Measurements from ENCODE around the gene HLA-DRB5.
"Not testable (repeated sequence)": the region's sequence is repeated elsewhere in the genome, so short reads cannot be mapped to it uniquely, and the experiment has no call there.

HLA-DRB5 gene

DNA sequence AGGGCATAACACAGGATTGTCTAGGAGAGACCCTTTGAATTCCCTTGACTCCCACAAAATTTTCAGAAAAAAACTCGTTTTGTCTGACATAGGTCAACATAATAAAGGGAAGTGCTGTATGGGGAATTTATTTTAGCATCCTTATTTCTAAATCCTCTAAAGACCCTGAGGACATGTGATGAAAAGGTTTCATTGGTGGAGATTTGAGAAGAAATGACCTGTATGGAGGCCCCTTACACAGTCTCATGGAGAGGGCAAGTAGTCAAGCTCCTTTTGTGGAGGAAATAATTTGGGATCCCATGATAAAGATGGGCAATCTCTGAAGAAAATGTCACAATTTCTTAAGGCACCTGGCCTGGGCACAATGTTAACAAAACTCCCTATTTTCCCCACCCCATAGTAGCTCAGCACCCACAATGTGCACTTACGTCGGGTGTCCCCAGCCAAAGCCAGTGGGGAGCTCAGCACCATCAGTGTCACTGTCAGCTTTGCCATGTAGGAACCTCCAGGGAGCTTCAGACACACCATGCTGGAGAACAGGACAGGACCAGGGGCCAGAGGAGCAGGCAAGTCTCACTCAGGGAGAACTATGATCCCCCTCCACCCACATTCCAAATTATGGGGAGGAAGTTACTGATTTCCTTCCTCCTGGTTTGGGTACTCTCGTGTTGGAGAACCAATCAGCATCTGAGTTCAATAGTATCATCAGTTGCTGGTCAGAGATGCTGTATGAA is at the start of gene HLA-DRB5:
HLA-DRB5 (minus strand) TSS at position 591 of the 734 bp plus-strand sequence; CDS start at position 528, 63 bp downstream.
- DNase-seq (ENCODE audit: low read depth in 2 of 2): no peak

- no peak for DNase-seq (ENCODE audit: low read depth in 2 of 2)
These were observed 48.9 kb upstream of the HLA-DRB5 start for GRCh38 chr6:32578962-32579361.

DNA sequence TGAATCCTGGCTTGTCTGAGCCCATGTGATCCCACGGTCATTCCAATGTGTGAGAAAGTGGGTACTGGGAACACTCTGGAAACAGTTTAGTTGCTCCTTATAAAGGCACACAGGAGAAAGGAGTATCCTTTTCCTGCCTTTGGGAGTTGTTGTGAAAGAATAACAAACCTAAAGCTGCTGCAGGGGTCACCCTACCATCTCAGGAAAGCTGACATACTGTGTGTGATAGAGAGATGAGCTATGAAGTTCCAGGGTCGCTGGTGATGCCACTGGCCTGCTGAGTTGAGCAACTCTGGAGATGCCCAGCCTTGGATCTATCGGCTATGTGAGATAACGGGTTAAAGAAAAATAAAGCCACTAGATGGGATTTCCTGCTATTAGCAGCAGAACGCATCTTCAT is 47.4 kb upstream of the HLA-DRB5 start:
- DNase-seq (ENCODE audit: low read depth in 2 of 2): not testable (repeated sequence)

DNA sequence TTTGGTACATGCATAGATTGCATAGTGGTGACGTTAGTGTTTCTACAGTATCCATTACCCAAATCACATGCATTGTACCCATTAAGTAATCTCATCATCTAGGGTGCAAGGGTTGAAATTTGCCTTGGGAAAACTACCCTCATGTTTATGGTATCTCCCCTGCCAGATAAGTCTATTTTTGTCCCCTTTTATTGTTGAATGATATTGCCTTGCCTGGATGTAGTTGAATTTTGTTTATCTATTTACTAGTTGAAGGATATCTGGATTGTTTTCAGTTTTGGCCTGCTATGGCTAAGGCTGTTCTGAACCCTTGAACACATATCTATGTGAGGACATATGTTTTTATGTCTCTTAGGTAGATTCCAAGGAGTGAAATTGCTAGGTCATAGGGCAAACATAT is 46.2 kb upstream of the HLA-DRB5 start:
- DNase-seq (ENCODE audit: low read depth in 2 of 2): no peak

GRCh38 chr6:32570363-32570905 is 40.3 kb upstream of the HLA-DRB5 start:
- no peak for DNase-seq (ENCODE audit: low read depth in 2 of 2)

GRCh38 chr6:32568561-32568960 is 38.5 kb upstream of the HLA-DRB5 start:
- no peak for DNase-seq (ENCODE audit: low read depth in 2 of 2)

GRCh38 chr6:32566957-32567356 is 36.9 kb upstream of the HLA-DRB5 start:
- no peak for DNase-seq (ENCODE audit: low read depth in 2 of 2)

- DNase-seq (ENCODE audit: low read depth in 2 of 2): no peak
These were observed 35.4 kb upstream of the HLA-DRB5 start for GRCh38 chr6:32565511-32565910.

DNA sequence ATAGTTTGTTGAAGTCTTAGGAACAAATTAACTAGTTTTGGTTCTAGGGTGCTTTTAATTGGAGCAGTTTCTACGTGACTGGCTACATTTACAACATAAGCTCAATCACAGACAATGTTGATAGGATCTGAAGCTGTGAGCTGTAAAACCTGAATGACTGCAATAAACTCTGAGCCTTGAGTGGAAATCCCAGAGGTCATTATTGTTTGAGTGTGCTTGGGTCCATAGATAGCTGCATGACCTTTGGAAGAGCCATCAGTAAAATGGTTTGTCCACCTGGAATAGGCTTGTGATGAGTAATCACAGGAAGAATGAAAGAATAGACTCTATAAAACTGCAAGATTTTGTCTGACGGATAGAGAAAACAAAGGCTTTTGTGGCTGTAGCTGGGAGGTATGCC is 32.9 kb upstream of the HLA-DRB5 start:
- DNase-seq (ENCODE audit: low read depth in 2 of 2): no peak

DNA sequence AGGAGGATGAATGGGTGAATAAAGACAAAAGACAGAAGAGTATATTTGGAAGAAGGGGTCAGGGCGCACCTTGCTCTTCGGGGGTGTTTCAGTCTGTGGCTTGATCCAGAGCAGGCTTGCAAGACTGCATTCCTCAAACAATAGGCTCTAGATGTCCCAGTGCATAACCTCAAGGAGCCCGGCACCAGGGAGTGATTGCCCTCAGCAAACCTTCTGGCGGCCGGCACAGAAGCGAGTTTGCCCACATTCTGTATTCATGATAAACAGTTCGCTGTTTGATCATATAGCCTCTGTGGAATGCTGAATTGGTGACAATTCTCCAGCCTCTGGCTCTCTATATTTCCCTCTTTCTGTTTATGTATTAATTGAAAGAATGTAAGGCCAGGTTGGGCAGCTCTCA is 29.7 kb upstream of the HLA-DRB5 start:
- DNase-seq (ENCODE audit: low read depth in 2 of 2): no peak

DNA sequence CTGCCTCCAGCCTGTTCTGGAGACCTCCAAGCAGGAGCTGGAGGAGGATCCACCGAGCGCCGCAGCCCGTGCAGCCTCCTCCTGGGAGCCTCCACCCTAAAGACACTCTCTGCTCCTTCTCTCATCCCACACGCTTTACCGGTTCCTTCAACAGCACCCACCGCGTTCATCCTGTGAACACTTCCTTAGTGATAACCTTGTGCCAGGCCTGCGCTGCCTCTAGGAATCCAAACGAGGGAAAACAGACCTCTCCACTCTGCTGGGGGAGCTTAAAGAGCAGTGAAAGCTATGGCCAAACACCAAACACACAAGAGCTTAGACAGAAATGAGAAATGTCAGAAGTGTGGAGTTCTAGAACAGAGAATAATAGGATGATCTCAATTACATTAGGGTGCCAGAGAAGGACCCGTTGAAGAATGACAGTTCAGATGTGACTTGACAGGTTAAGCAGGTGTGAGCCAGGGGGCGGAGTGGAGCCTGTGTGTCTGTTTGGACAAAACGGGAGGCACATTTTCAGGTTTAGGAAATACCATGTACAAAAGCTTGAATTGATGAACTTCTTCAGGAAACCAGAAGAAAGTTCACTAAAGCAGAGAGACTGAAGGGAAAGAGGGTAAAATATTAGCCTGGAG is 28.5 kb upstream of the HLA-DRB5 start:
- no peak for DNase-seq (ENCODE audit: low read depth in 2 of 2)

GRCh38 chr6:32554116-32554965 is 24.3 kb upstream of the HLA-DRB5 start:
- no peak for DNase-seq (ENCODE audit: low read depth in 2 of 2)

GRCh38 chr6:32553037-32553742 is 23.1 kb upstream of the HLA-DRB5 start:
- no peak for DNase-seq (ENCODE audit: low read depth in 2 of 2)

DNA sequence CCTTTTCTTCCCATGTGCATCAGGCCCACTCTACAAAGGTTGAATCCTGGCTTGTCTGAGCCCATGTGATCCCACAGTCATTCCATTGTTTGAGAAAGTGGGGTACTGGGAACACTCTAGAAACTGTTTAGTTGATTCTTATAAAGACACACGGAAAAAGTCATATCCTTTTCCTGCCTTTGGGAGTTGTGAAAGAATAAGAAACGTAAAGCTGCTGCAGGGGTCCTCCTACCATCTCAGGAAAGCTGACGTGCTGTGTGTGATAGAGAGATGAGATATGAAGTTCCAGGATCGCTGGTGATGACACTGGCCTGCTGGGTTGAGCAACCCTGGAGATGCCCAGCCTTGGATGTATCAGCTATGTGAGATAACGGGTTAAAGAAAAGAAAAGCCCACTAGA is 21.3 kb upstream of the HLA-DRB5 start:
- no peak for DNase-seq (ENCODE audit: low read depth in 2 of 2)

DNA sequence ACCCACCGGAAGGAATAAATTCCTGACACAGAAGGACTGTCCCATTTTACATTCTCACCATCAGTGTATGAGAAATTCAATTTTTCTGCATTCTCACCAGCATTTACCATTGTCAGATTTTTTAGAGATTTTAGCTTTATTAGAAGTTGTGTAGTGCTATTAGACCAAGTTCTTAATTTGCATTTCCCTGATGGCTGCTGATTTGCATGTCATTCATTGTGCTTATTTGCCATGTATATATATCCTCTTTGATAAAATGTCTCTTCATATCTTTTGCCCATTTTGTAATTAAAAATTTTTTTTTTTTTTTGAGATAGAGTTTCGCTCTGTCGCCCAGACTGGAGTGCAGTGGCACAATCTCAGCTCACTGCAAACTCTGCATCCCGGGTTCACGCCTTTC is 9.8 kb upstream of the HLA-DRB5 start:
- no peak for DNase-seq (ENCODE audit: low read depth in 2 of 2)

GRCh38 chr6:32530431-32530793 is 325 bp upstream of the HLA-DRB5 start:
- DNase-seq (ENCODE audit: low read depth in 2 of 2): not testable (repeated sequence)

GRCh38 chr6:32522302-32523047 is 7.6 kb downstream of the HLA-DRB5 start:
- no peak for DNase-seq (ENCODE audit: low read depth in 2 of 2)

DNA sequence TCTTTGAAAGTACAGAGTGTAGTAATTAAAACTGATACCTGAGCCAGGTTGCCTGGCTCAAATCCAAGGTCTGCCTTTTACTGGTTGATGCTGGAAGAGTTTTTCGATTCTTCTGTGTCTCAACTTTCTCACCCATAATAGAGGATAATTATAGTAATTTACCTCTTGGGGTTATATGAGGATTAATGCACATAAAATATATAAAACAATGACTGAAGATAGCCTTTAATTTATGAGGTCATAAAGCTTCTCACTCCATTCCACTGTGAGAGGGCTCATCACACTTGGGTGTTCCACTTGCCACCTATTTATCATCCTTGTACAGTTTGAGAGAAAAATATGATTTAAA is 10.2 kb downstream of the HLA-DRB5 start:
- DNase-seq (ENCODE audit: low read depth in 2 of 2): no peak

GRCh38 chr6:32519118-32519909 is 10.8 kb downstream of the HLA-DRB5 start:
- no peak for DNase-seq (ENCODE audit: low read depth in 2 of 2)
